ENCODE results near the gene GRM5. TPM values are rescaled to one million over a fixed set of nuclear protein-coding genes. Genes with fewer than 3 reads are reported as not detected.
"Not testable (repeated sequence)": the region's sequence is repeated elsewhere in the genome, so short reads cannot be mapped to it uniquely, and the experiment has no call there.

GRM5 gene
- total RNA-seq, 4 donors from 2014 or later = 0.53 TPM; not detected in 3

DNA sequence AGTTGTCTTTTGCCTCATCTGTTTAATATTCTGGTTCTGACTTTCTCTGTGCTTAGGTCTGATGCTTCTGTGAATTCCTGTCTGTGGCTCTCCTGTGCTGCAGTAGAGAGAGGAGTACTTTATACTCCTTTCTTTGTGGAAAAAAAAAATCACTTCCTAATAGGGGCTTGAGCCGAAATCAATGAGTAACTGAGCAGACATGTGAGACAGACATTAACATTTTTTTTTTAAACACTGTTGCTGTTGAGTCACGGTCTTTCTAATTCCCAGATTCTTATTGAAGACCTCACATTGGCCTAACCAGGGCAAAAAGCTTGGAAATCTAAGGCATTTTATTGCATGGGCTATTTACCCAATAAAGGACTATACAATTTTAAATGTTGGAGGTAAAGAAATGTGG is 86.1 kb downstream of the GRM5 start:
- no peak for TF ChIP-seq POLR2A (IDR thresholded peaks at IDR 0.05)
- no peak for TF ChIP-seq CTCF (IDR thresholded peaks at IDR 0.05)
- Histone ChIP-seq H3K4me3 (no peak overlapping the region), H3K4me1 (no peaks in the 10 kb centered on the region), H3K27me3 (no peaks in the 10 kb centered on the region), H3K36me3 (no peaks in the 10 kb centered on the region), H3K9me3 (no peaks in the 10 kb centered on the region), H3K27ac (no peak overlapping the region)
- no peak for DNase-seq

DNA sequence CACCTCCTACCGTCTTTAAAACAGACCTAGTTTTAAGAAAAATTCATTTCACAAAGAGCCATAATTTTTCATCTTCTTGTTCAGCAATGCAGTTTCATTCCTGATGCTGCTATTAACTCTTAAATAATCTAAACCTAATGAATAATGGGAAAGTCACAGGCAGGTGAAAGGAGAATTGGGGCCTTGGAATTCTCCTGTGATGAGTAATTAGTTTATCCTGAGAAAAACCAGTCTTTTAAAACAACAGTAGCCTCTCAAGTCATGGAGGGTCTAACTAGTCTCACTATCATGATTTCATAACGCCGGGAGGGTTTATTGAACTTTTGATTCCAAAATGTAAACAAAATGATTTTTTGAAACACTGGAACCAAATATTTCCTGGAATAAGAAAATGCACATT is 86.8 kb downstream of the GRM5 start:
- H3K27ac ChIP-seq, H3K36me3 ChIP-seq, H3K27me3 ChIP-seq, DNase-seq, H3K4me3 ChIP-seq, H3K4me1 ChIP-seq, H3K9me3 ChIP-seq: not testable (repeated sequence)

GRCh38 chr11:88975441-88975840 is 90.3 kb downstream of the GRM5 start:
- H3K27me3 ChIP-seq, H3K4me3 ChIP-seq, H3K36me3 ChIP-seq, H3K27ac ChIP-seq, H3K9me3 ChIP-seq, DNase-seq, H3K4me1 ChIP-seq: not testable (repeated sequence)

DNA sequence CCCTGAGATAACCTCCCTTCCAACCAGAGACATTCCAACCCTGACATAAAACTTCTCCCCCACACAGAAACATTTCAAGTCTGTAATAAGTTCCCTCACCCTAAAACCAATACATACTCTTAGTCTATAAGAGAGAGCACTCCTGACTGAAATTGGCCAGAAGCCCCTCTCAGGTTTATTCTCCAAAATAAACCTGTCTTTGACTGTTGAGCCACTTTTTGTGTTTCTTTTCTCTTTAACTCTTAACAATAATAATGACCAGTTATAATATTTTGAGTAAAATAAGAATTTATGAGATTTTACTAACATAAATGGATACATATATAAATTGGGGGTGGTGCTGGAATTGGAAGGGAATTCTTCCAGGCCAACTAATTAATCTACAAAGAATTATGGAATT is 93.6 kb downstream of the GRM5 start:
- H3K36me3 ChIP-seq = no peaks in the 10 kb centered on the region
- TF ChIP-seq CTCF (IDR thresholded peaks at IDR 0.05) (no peak), POLR2A (IDR thresholded peaks at IDR 0.05) (no peak)
- H3K27ac ChIP-seq = no peak overlapping the region
- no peak overlapping the region for H3K4me3 ChIP-seq
- no peaks in the 10 kb centered on the region for H3K27me3 ChIP-seq
- H3K4me1 ChIP-seq = no peaks in the 10 kb centered on the region
- no peaks in the 10 kb centered on the region for H3K9me3 ChIP-seq
- no peak for DNase-seq

DNA sequence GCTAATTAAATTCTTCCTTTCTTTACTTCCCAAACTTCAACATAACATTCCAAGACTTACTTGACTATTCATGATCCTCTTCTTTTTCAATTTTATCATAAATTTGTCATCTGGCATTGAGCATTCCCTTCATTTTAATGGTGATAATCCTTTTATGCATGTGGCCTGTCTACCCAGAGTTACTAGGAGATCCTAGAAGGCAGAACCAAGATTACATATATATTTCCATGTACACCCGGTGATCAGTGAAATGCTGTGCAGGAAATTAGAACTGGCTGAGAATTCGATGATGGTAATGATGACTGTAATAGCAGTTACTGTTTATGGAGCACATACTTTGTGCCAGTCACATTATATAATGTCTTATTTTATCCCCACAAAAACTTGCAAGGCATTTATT is 104.2 kb downstream of the GRM5 start:
- H3K27me3 ChIP-seq, H3K27ac ChIP-seq, H3K9me3 ChIP-seq, H3K4me3 ChIP-seq, H3K36me3 ChIP-seq, DNase-seq, H3K4me1 ChIP-seq: not testable (repeated sequence)

- not testable (repeated sequence) for H3K9me3 ChIP-seq, DNase-seq, H3K36me3 ChIP-seq, H3K4me3 ChIP-seq, H3K27ac ChIP-seq, H3K4me1 ChIP-seq, H3K27me3 ChIP-seq
Observed at GRCh38 chr11:88959857-88960256, 105.9 kb downstream of the GRM5 start.

- Histone ChIP-seq H3K27me3 (no peaks in the 10 kb centered on the region), H3K36me3 (no peaks in the 10 kb centered on the region), H3K9me3 (no peaks in the 10 kb centered on the region), H3K27ac (no peak overlapping the region), H3K4me3 (no peak overlapping the region), H3K4me1 (no peaks in the 10 kb centered on the region)
- no peak for DNase-seq
- TF ChIP-seq CTCF (IDR thresholded peaks at IDR 0.05) = no peak
- TF ChIP-seq POLR2A (IDR thresholded peaks at IDR 0.05) = no peak
Observed at GRCh38 chr11:88950975-88951374, 114.8 kb downstream of the GRM5 start.

GRCh38 chr11:88948908-88949307 is 116.9 kb downstream of the GRM5 start:
- not testable (repeated sequence) for H3K36me3 ChIP-seq, H3K27ac ChIP-seq, H3K4me3 ChIP-seq, DNase-seq, H3K27me3 ChIP-seq, H3K4me1 ChIP-seq, H3K9me3 ChIP-seq

GRCh38 chr11:88947843-88948572 is 117.8 kb downstream of the GRM5 start:
- not testable (repeated sequence) for H3K4me1 ChIP-seq, H3K36me3 ChIP-seq, H3K27me3 ChIP-seq, H3K27ac ChIP-seq, H3K9me3 ChIP-seq, H3K4me3 ChIP-seq, DNase-seq

- not testable (repeated sequence) for H3K27me3 ChIP-seq, H3K4me3 ChIP-seq, DNase-seq, H3K4me1 ChIP-seq, H3K9me3 ChIP-seq, H3K27ac ChIP-seq, H3K36me3 ChIP-seq
Observed at GRCh38 chr11:88929665-88930064, 136.1 kb downstream of the GRM5 start.

GRCh38 chr11:88917065-88917464 is 148.7 kb downstream of the GRM5 start:
- not testable (repeated sequence) for H3K27ac ChIP-seq, H3K4me3 ChIP-seq, H3K9me3 ChIP-seq

More at GRCh38 chr11:88917065-88917464, 148.7 kb downstream of the GRM5 start:
- not testable (repeated sequence) for H3K4me1 ChIP-seq, H3K27me3 ChIP-seq, DNase-seq, H3K36me3 ChIP-seq
